ENCODE measurements around the gene LTO1.

Gene LTO1, protein sequence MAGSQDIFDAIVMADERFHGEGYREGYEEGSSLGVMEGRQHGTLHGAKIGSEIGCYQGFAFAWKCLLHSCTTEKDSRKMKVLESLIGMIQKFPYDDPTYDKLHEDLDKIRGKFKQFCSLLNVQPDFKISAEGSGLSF

DNA sequence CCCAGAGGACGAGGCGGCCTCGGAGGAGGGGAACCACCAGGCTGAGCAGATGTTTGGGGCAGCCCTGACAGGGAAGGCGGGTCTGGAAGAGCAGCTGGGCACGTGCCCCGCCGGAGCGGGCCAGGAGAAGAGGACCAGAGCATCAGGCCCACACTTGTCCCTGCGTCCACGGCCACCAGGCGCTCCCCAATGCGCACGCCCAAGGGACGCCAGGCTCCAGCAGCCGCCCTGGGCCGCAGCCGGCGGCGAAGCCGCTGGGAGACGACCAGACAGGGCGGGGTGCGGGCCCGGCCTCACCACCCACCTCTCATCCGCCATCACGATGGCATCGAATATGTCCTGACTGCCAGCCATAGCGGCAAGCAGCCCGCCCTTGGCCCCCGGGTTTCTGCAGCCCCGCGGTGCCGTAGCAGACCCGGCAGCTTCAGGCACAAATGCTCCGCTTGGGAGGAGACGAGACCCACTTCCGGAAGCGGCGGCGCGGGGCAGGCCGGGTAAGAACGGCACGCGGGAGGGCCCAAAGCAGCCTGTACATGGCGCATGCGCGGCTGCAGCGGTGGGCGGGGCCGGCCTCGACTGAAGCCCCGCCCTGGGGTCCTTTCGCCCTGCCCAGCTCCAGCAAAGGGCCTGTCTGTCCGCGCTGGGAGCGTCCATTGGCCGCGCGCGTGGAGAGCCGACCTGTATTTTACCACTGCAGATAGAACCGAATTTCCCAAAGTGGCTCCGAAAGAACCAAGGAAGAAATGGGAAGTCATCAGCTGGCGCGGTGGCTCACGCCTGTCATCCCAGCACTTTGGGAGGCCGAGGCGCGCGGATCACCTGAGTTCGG lies at the start of gene LTO1:
Gene LTO1 (minus strand): TSS at position 468 of the 829 bp plus-strand sequence. CDS start 114 bp downstream, at position 354.
- DNase-seq (ENCODE audit: low read depth): peak; percentile 92

DNA sequence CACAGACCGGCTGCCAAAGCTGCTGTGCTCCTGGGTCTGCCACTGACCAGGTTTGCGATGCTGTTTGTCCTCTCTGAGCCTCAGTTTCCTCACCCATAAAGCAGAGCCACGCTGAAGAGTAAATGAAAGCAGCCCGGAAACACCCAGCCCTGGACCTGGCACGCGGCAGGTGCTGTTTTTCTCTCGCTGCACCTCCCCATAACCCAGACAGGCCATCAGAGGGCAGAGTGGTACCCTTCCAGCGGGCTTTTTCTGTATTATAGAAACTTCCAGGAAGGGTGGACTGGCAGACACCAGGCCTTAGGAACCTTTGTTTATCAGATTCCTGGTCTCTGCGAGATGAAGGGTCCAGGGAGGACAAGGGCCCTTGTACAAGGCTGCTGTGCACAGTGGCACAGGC lies 46.6 kb upstream of the LTO1 start:
- no peak for DNase-seq (ENCODE audit: low read depth)

- DNase-seq (ENCODE audit: low read depth): no peak
Measured at GRCh38 chr11:69721106-69721505, 46.0 kb upstream of the LTO1 start.

GRCh38 chr11:69718912-69719311 lies 43.8 kb upstream of the LTO1 start:
- no peak for DNase-seq (ENCODE audit: low read depth)

DNA sequence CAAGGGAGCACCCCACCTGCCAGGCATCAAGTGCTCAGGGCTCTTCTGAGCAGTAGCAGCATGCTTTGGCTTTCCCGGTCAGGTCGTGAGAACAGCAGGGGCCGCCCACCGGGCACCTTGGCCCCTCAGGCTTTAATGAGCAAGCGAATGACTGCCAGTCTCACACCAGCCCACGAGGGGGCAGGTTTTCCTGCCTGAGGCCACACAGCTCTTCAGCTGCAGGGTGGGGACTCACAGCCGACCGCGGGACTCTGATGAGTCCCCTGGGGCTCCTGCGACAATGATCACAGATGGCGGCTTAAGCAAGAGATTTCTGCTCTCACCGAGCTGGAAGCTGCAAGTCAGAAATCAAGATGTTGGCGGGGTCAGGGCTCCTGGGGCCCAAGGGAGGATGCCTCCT lies 43.0 kb upstream of the LTO1 start:
- no peak for DNase-seq (ENCODE audit: low read depth)

DNA sequence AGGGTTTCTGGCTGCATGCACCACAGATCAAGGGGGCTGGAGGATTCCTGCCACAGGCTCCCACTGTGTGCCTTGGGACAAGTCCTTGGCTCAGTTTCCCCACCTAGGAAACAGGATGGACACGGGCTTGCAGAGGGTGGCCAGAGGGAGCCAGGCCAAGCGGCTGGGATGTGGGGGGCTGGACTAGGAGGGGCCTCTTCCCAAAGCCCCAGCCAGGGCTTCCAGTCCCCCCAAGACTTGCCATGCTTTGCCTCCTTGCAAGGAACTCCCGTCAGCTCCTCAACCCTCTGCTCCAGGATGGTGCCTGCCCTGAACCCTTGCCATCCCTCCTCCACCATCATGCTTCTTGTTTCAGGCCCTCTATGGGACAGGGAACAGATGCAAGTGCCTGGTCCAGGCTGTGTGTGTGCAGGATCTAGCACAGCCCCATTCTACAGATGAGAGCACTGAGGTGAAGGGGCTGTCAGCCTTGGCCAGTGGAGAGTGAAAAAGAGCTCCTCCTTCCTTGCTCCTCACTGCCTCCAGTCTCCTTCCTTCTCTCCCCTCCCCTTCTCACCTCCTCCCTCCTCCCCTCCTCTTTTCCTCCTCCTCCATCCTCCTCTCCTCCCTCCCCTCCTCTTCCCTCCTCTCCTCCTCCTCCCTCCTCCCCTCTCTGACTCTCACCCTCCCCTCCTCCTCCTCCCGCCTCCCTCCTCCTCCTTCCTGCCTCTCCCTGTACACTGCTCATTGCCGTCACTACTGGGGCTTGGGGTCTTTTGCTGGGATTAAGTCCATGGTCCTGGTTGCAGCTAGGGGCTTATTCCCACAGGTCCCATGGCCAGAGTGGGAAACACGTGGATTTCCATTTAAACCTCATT lies 42.0 kb upstream of the LTO1 start:
- DNase-seq (ENCODE audit: low read depth): no peak

DNA sequence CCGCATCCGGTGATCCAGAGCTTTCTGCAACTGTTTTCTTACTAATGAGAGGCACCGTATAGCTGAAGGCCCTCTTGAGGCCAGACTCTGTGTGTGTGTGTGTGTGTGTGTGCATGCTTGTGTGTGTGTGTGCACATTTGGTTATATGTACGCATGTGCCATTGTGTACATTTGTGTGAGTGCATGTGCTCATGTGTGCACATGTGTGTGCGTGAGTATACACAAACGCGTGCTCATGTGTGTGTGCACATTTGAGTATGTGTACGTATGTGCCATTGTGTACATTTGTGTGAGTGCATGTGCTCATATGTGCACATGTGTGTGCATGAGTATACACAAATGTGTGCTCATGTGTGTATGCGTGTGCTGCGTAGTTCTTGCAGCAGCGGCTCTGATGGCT lies 40.9 kb upstream of the LTO1 start:
- DNase-seq (ENCODE audit: low read depth): no peak

DNA sequence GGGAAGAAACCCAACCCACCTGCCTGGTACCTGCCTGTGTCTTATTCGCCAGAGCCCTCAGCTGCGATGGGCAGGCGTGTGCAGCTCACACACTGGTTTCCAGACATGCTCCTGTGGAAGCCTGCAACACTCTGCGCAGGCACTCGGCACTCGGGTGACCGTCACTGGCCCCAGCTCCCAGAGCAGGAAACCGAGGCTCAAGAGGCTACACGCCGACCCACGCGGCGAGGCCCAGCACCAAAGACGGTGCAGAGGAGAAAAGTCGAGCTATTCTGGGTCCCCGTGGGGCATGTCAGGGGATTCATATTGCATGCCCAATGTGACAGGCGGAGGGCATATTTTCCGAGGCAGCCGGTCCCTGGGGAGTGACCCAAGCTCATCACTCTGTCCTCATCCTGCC lies 40.3 kb upstream of the LTO1 start:
- no peak for DNase-seq (ENCODE audit: low read depth)

- DNase-seq (ENCODE audit: low read depth): no peak
Measured at GRCh38 chr11:69711822-69712801, 37.0 kb upstream of the LTO1 start.

GRCh38 chr11:69708736-69709401 lies 33.7 kb upstream of the LTO1 start:
- DNase-seq (ENCODE audit: low read depth): no peak

- DNase-seq (ENCODE audit: low read depth): no peak
Measured at GRCh38 chr11:69707176-69707575, 32.0 kb upstream of the LTO1 start.

- no peak for DNase-seq (ENCODE audit: low read depth)
Measured at GRCh38 chr11:69705901-69706787, 31.0 kb upstream of the LTO1 start.

DNA sequence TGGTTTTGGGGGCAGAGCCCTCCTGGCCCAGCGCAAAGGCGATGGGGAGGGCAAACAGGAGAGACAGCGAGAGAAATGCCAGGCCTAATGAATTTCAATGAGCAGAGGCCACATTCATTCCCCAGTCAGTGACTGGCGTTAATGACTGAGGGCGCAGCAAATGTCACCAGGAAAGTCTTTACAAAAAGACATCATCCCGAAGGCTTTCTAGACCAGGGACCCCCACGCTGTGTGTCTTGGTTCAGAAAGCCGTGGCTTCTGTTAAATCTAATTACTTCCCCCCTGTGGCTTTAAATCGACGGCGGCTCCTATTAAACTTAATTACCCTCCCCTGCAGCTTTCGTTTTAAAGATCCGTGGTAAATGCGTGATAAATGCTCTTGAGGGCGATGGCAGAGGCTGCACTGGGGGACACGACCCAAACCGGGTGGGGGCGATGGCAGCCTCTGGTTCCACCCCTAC lies 30.2 kb upstream of the LTO1 start:
- no peak for DNase-seq (ENCODE audit: low read depth)

GRCh38 chr11:69704508-69705253 lies 29.5 kb upstream of the LTO1 start:
- no peak for DNase-seq (ENCODE audit: low read depth)

DNA sequence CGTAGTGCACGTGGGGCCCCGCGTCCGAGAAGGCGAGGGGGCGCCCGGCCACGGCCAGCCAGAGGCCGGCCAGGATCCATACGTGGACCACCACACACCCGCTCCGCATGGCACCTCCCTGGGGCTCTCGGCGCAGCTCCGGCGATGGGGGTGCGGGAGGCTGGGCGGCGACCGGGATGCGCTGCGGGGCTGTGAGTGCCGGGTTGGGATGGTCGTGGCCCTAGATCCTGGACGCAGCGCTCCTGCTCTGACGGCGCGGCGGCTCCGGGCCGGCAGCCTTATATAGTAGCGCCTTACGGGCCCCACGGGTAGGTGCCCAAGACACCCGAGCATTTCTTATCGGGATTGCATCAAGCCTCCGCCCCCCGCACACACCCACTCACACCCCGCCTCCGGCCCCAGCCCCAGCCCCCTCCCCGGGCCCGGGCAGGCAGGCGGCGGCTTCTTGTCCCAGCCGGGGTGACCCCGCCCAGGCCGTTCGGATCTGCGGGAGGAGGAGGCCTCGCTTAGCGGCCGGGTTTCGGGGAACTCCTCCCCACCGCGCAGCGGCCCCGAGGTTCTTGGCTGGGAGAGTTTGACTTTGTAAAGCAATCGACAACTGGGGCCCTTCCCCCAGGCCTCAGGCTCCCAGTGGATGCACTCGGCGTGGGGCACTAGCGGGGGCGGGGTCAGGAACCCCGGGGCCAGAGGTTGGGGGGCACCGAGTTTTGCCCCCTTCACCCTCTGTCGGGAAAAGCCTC lies 28.8 kb upstream of the LTO1 start, which contains the start of gene FGF19:
Gene FGF19 (minus strand): TSS at position 255 of the 740 bp plus-strand sequence. CDS start 146 bp downstream, at position 109.
- DNase-seq (ENCODE audit: low read depth): no peak

GRCh38 chr11:69703453-69703767 lies 28.3 kb upstream of the LTO1 start:
- no peak for DNase-seq (ENCODE audit: low read depth)

GRCh38 chr11:69702769-69703452 lies 27.8 kb upstream of the LTO1 start:
- DNase-seq (ENCODE audit: low read depth): no peak

DNA sequence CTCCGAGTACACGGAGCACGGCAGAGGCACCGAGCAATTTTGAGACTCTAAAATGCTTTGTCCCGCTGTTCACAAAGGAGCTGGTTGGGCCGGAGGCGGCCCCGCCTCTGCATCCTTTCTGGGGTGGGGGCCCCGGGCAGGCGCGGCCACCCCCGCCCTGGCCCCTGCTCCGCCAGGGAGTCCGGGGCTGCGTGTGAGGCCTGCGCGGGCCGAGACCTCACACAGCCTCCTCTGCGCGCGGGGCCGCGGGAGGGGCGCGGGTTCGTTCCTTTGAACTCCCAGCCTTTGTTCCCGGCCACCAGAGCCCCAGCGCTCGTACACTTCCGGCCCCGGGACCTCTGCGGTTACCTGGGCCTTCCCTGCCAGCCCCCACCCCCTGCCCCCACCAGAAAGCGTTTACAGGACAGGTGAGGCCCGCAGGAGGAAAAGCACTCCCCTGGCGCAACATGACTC lies 27.1 kb upstream of the LTO1 start:
- no peak for DNase-seq (ENCODE audit: low read depth)
